Osteoblast (primary cell): ENCODE data around the gene ECT2L. TPM values are rescaled to one million over a fixed set of nuclear protein-coding genes. Genes with fewer than 3 reads are reported as not detected.

Source experiments
- DNase-seq: peaks from one replicate; pipeline ENCODE4 v3.0.0; 2011; ENCODE audit warnings: low spot score, mixed read lengths; ENCODE audit not compliant: insufficient read length; ENCODE audit errors: missing footprints
- H2AFZ ChIP-seq: 2 replicates; pipeline ENCODE4 v1.6.0; 2011; ENCODE audit warnings: mild to moderate bottlenecking, low read length
- H3K27ac ChIP-seq: 2 replicates; pipeline ENCODE4 v1.5.1; 2011; ENCODE audit warnings: mild to moderate bottlenecking, low read depth, low read length, moderate library complexity
- H3K27me3 ChIP-seq: 2 replicates; pipeline ENCODE4 v1.6.0; 2012; ENCODE audit warnings: mild to moderate bottlenecking, control low read depth, inconsistent platforms, low read length, moderate library complexity; ENCODE audit not compliant: insufficient read depth
- H3K36me3 ChIP-seq: 2 replicates; pipeline ENCODE4 v1.5.1; 2011; ENCODE audit warnings: mild to moderate bottlenecking, low read length, control low read depth, moderate library complexity; ENCODE audit not compliant: insufficient read depth
- H3K4me1 ChIP-seq: 2 replicates; pipeline ENCODE4 v1.5.1; 2011; ENCODE audit warnings: mild to moderate bottlenecking, low read length, control low read depth, moderate library complexity; ENCODE audit not compliant: insufficient read depth
- H3K4me2 ChIP-seq: 2 replicates; pipeline ENCODE4 v1.6.0; 2011; ENCODE audit warnings: mild to moderate bottlenecking, low read length; ENCODE audit not compliant: insufficient read depth
- H3K4me3 ChIP-seq: fragments of 200-600 bp; sonication (generic); 3 replicates; pipeline ENCODE4 v1.5.1; 2012; ENCODE audit warnings: mild to moderate bottlenecking, low read length, inconsistent platforms; ENCODE audit not compliant: insufficient read depth
- H3K79me2 ChIP-seq: 2 replicates; pipeline ENCODE4 v1.6.0; 2012; ENCODE audit warnings: mild to moderate bottlenecking, low read length, control low read depth, inconsistent platforms; ENCODE audit not compliant: insufficient read depth
- H3K9me3 ChIP-seq: 2 replicates; pipeline ENCODE4 v1.5.1; 2011; ENCODE audit warnings: low read depth, low read length, control low read depth
- H4K20me1 ChIP-seq: 2 replicates; pipeline ENCODE4 v1.6.0; 2012; ENCODE audit warnings: mild to moderate bottlenecking, low read length, control low read depth; ENCODE audit not compliant: insufficient read depth
- CTCF ChIP-seq: IDR thresholded peaks from 2 replicates; pipeline ENCODE4 v1.5.1; 2011; ENCODE audit warnings: mild to moderate bottlenecking, low read depth, low read length, moderate library complexity; ENCODE audit errors: extremely low read depth
- total RNA-seq: library from RNA; depleted of rRNA; stranded (reverse); fragments of >200 nt; gene quantifications from 2 replicates; pipeline ENCODE4 v1.2.3, GENCODE V29; 2012

Gene ECT2L
- total RNA-seq, 1 donor, result under 0.01 TPM

GRCh38 chr6:138830248-138830647 is 34.4 kb downstream of the ECT2L start:
- Histone ChIP-seq H2AFZ (no peak overlapping the region), H3K79me2 (no peaks in the 10 kb centered on the region), H3K9me3 (no peaks in the 10 kb centered on the region), H3K27ac (no peak overlapping the region), H3K27me3 (no peaks in the 10 kb centered on the region), H4K20me1 (no peaks in the 10 kb centered on the region), H3K4me2 (no peak overlapping the region), H3K4me1 (no peaks in the 10 kb centered on the region), H3K36me3 (no peaks in the 10 kb centered on the region), H3K4me3 (no peak overlapping the region)
- DNase-seq, result no peak
- TF ChIP-seq CTCF, result no peak

GRCh38 chr6:138832182-138832581 is 36.3 kb downstream of the ECT2L start:
- no peaks in the 10 kb centered on the region for H3K79me2 ChIP-seq
- H3K9me3 ChIP-seq, result no peaks in the 10 kb centered on the region
- no peak overlapping the region for H3K27ac ChIP-seq
- H3K4me3 ChIP-seq, result no peak overlapping the region
- no peaks in the 10 kb centered on the region for H4K20me1 ChIP-seq
- H3K4me2 ChIP-seq, result no peak overlapping the region
- TF ChIP-seq CTCF, result no peak
- no peak for DNase-seq
- H2AFZ ChIP-seq, result no peak overlapping the region
- no peaks in the 10 kb centered on the region for H3K4me1 ChIP-seq
- H3K27me3 ChIP-seq, result no peaks in the 10 kb centered on the region
- H3K36me3 ChIP-seq, result no peaks in the 10 kb centered on the region

- Histone ChIP-seq H3K9me3 (no peaks in the 10 kb centered on the region), H3K27me3 (no peaks in the 10 kb centered on the region), H3K4me1 (no peaks in the 10 kb centered on the region), H3K4me3 (no peak overlapping the region), H3K27ac (no peak overlapping the region), H3K79me2 (no peaks in the 10 kb centered on the region), H2AFZ (no peak overlapping the region), H4K20me1 (no peaks in the 10 kb centered on the region), H3K36me3 (no peaks in the 10 kb centered on the region), H3K4me2 (no peak overlapping the region)
- TF ChIP-seq CTCF, result no peak
- no peak for DNase-seq
Observed at GRCh38 chr6:138833816-138834539, 38.1 kb downstream of the ECT2L start.

- Histone ChIP-seq H3K4me1 (no peaks in the 10 kb centered on the region), H3K4me2 (no peak overlapping the region), H3K79me2 (no peaks in the 10 kb centered on the region), H4K20me1 (no peaks in the 10 kb centered on the region), H3K27ac (no peak overlapping the region), H2AFZ (no peak overlapping the region), H3K36me3 (no peaks in the 10 kb centered on the region), H3K9me3 (no peaks in the 10 kb centered on the region), H3K4me3 (no peak overlapping the region), H3K27me3 (no peaks in the 10 kb centered on the region)
- TF ChIP-seq CTCF, result no peak
- no peak for DNase-seq
Observed at GRCh38 chr6:138837246-138837645, 41.4 kb downstream of the ECT2L start.
